SK-N-SH (cell line): ENCODE results near the gene NCKAP5.

Experiments
- EZH2phosphoT487 ChIP-seq: fragments of 200-600 bp; sonication (generic); IDR thresholded peaks from 2 replicates; pipeline ENCODE4 v1.6.1; 2017; ENCODE audit warnings: low read depth, mixed run types, mild to moderate bottlenecking, antibody characterized with exemption, moderate library complexity, borderline replicate concordance
- GABPA ChIP-seq: IDR thresholded peaks from 2 replicates; pipeline ENCODE4 v1.4.0; 2012; ENCODE audit warnings: low read depth, mild to moderate bottlenecking
- JUND ChIP-seq: IDR thresholded peaks from 2 replicates; pipeline ENCODE4 v1.4.0; 2012
- MXI1 ChIP-seq: IDR thresholded peaks from 2 replicates; pipeline ENCODE4 v1.6.1; 2012; ENCODE audit warnings: mild to moderate bottlenecking, low read depth, low read length, improper control_type of control experiment
- NRF1 ChIP-seq: IDR thresholded peaks from 2 replicates; pipeline ENCODE4 v1.6.1; 2012; ENCODE audit warnings: low read depth, mild to moderate bottlenecking, low read length
- YY1 ChIP-seq: IDR thresholded peaks from 2 replicates; pipeline ENCODE4 v1.4.0; 2012; ENCODE audit warnings: low read depth, mild to moderate bottlenecking
- TF ChIP-seq, protein P1 (sequence below): fragments of 200-600 bp; sonication (generic); IDR thresholded peaks from 2 replicates; pipeline ENCODE4 v1.6.1; 2017; ENCODE audit warnings: antibody characterized with exemption, mild to moderate bottlenecking, moderate library complexity
- TF ChIP-seq, protein P2 (sequence below): IDR thresholded peaks from 2 replicates; pipeline ENCODE4 v1.4.0; 2012; ENCODE audit warnings: low read depth, borderline replicate concordance
- TF ChIP-seq, protein P3 (sequence below): IDR thresholded peaks from 2 replicates; pipeline ENCODE4 v1.4.0; 2012; ENCODE audit warnings: low read depth
- TF ChIP-seq, protein P4 (sequence below): fragments of 150-350 bp; IDR thresholded peaks from 2 replicates; pipeline ENCODE4 v1.6.1; 2017; ENCODE audit warnings: antibody characterized with exemption, low read length, low read depth, borderline replicate concordance

DNA sequence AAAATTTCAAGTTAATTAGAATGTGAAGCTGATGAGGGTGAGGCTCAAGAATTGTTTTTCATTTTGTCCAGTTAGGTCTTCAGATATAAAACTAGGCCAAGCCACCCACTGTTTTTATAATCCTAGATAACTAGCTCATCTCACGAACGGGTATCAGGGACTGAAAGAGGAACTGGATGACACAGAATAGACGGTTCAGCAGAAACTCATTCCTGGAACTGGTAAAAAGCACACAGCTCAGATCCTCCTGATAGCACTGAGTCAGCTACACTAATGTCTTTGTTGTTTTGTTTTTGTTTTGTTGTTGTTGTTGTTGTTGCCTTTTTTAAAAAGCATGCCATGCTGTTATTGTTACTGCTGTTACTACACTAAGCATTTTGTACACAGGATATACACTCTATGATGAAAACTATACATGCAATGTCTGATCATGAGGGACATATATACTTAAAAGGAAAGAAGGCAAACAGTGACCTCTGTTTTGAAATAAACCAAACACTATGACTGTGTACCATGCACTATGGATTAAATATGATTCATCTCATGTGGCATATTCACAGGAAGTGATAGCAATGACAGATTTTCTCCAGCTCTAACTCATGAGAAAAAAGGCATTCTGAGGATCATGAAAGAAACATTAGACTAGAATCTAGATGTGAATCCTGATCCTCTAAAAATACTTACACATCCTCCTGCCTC lies 437.6 kb downstream of the NCKAP5 start:
- TF ChIP-seq NRF1 (no peak), MXI1 (no peak), EZH2phosphoT487 (no peak), GABPA (no peak), JUND (no peak), YY1 (no peak)
- TF ChIP-seq, protein P1, sequence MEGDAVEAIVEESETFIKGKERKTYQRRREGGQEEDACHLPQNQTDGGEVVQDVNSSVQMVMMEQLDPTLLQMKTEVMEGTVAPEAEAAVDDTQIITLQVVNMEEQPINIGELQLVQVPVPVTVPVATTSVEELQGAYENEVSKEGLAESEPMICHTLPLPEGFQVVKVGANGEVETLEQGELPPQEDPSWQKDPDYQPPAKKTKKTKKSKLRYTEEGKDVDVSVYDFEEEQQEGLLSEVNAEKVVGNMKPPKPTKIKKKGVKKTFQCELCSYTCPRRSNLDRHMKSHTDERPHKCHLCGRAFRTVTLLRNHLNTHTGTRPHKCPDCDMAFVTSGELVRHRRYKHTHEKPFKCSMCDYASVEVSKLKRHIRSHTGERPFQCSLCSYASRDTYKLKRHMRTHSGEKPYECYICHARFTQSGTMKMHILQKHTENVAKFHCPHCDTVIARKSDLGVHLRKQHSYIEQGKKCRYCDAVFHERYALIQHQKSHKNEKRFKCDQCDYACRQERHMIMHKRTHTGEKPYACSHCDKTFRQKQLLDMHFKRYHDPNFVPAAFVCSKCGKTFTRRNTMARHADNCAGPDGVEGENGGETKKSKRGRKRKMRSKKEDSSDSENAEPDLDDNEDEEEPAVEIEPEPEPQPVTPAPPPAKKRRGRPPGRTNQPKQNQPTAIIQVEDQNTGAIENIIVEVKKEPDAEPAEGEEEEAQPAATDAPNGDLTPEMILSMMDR = no peak
- TF ChIP-seq, protein P2, sequence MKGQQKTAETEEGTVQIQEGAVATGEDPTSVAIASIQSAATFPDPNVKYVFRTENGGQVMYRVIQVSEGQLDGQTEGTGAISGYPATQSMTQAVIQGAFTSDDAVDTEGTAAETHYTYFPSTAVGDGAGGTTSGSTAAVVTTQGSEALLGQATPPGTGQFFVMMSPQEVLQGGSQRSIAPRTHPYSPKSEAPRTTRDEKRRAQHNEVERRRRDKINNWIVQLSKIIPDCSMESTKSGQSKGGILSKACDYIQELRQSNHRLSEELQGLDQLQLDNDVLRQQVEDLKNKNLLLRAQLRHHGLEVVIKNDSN = no peak
- TF ChIP-seq, protein P3, sequence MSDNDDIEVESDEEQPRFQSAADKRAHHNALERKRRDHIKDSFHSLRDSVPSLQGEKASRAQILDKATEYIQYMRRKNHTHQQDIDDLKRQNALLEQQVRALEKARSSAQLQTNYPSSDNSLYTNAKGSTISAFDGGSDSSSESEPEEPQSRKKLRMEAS = no peak
- TF ChIP-seq, protein P4, sequence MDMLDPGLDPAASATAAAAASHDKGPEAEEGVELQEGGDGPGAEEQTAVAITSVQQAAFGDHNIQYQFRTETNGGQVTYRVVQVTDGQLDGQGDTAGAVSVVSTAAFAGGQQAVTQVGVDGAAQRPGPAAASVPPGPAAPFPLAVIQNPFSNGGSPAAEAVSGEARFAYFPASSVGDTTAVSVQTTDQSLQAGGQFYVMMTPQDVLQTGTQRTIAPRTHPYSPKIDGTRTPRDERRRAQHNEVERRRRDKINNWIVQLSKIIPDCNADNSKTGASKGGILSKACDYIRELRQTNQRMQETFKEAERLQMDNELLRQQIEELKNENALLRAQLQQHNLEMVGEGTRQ = no peak
